ENCODE results near the gene NEDD9. TPM values are rescaled to one million over a fixed set of nuclear protein-coding genes. Genes with fewer than 3 reads are reported as not detected.

The NEDD9 gene
- total and polyA plus RNA-seq, 2 of the 4 experiments (the other 2 are of a cell fraction) = 7.6 to 16.5 TPM

GRCh38 chr6:11219400-11219834 lies 13.1 kb downstream of the NEDD9 start (continued):
- TF ChIP-seq, protein P1, sequence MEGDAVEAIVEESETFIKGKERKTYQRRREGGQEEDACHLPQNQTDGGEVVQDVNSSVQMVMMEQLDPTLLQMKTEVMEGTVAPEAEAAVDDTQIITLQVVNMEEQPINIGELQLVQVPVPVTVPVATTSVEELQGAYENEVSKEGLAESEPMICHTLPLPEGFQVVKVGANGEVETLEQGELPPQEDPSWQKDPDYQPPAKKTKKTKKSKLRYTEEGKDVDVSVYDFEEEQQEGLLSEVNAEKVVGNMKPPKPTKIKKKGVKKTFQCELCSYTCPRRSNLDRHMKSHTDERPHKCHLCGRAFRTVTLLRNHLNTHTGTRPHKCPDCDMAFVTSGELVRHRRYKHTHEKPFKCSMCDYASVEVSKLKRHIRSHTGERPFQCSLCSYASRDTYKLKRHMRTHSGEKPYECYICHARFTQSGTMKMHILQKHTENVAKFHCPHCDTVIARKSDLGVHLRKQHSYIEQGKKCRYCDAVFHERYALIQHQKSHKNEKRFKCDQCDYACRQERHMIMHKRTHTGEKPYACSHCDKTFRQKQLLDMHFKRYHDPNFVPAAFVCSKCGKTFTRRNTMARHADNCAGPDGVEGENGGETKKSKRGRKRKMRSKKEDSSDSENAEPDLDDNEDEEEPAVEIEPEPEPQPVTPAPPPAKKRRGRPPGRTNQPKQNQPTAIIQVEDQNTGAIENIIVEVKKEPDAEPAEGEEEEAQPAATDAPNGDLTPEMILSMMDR (conservative IDR thresholded peaks at IDR 0.05; ENCODE audit: low read depth, low read length) = no peak
- TF ChIP-seq MXI1 (IDR thresholded peaks at IDR 0.05; ENCODE audit: borderline replicate concordance, low read depth, low read length) = no peak

Data from IMR-90 (cell line).